Gastroesophageal sphincter (tissue), 4 donors: Measurements from ENCODE around the gene CAMSAP1. TPM values are rescaled to one million over a fixed set of nuclear protein-coding genes. Genes with fewer than 3 reads are reported as not detected.

Experiments
- ATAC-seq: fragments of 150-250 bp; one replicate; pipeline ENCODE4 v1.9.1; 2016; ENCODE audit warnings: mild to moderate bottlenecking, moderate library complexity
- H3K27ac ChIP-seq, 4 donors: fragments of 200-600 bp; sonication (generic) in 3 of 4; 1 replicate in 3 of 4; 2 replicates in 1 of 4; pipeline ENCODE4 v1.5.1; 2016 to 2019
- H3K27me3 ChIP-seq: fragments of 200-600 bp; sonication (generic); one replicate; pipeline ENCODE4 v1.5.1; 2019
- H3K36me3 ChIP-seq, 2 donors: fragments of 200-600 bp; sonication (generic); one replicate each; pipeline ENCODE4 v1.5.1; 2019; ENCODE audit warnings: control low read depth in 1 of 2
- H3K4me1 ChIP-seq, 3 donors: fragments of 200-600 bp; sonication (generic); 1 replicate in 2 of 3; 2 replicates in 1 of 3; pipeline ENCODE4 v1.5.1; 2016 to 2019; ENCODE audit warnings: control low read depth in 2 of 3
- H3K4me3 ChIP-seq, 2 donors: fragments of 200-600 bp; sonication (generic); one replicate each; pipeline ENCODE4 v1.5.1; 2019; ENCODE audit warnings: mild to moderate bottlenecking in 1 of 2, moderate library complexity in 1 of 2
- H3K9me3 ChIP-seq, 3 donors: fragments of 200-600 bp; sonication (generic); one replicate each; pipeline ENCODE4 v1.5.1; 2017 to 2019; ENCODE audit warnings: control low read depth in 2 of 3
- CTCF ChIP-seq, 4 experiments: fragments of 200-600 bp in 2 of 4; fragments of 450-650 bp in 2 of 4; sonication (generic) in 1 of 4; IDR thresholded peaks; one replicate each; pipeline ENCODE4 v1.5.1; 2017 to 2019; ENCODE audit warnings: antibody characterized with exemption in 4 of 4, mild to moderate bottlenecking in 2 of 4, moderate library complexity in 2 of 4
- EP300 ChIP-seq: sonication (generic); formaldehyde crosslinking; IDR thresholded peaks from one replicate; pipeline ENCODE4 v1.6.1; 2017; ENCODE audit warnings: antibody characterized with exemption, mild to moderate bottlenecking
- POLR2A ChIP-seq, 2 donors: fragments of 450-650 bp; IDR thresholded peaks; one replicate each; pipeline ENCODE4 v1.6.1; 2017; ENCODE audit warnings: antibody characterized with exemption in 2 of 2, mild to moderate bottlenecking in 2 of 2, moderate library complexity in 1 of 2
- POLR2AphosphoS5 ChIP-seq: sonication (generic); formaldehyde crosslinking; IDR thresholded peaks from one replicate; pipeline ENCODE4 v1.6.1; 2017; ENCODE audit warnings: antibody characterized with exemption
- WGBS, 2 donors: methylation state at CpG; one replicate each; pipeline ENCODE4 v1.1.5; 2018; ENCODE audit warnings: low coverage in 1 of 2; 5-methylcytosine and 5-hydroxymethylcytosine counted together
- total RNA-seq, 4 donors: library from RNA; depleted of rRNA; stranded (reverse); fragments of >200 nt; gene quantifications; one replicate each; pipeline ENCODE4 v1.1.0, GENCODE V29; 2016

The CAMSAP1 gene
- total RNA-seq, 4 donors from 2014 or later = 27.5 to 49.2 (median 28.2) TPM

GRCh38 chr9:135830496-135830895, 76.8 kb downstream of the CAMSAP1 start:
- Histone ChIP-seq H3K4me3 (no peak overlapping the region), H3K27me3 (no peaks in the 10 kb centered on the region), H3K4me1 (no peaks in the 10 kb centered on the region), H3K27ac (no peak overlapping the region), H3K9me3 (peaks cover 0 to 13% (median 0%) of the 10 kb centered on the region in 3 donors), H3K36me3 (peaks cover 0 to 43% of the 10 kb centered on the region in 2 donors)
- 88% methylated on average over 1 of the region's 1 CpG; no CpG with 5 or more reads in 1 of the 2 donors for WGBS, 2 donors
- no peak for ATAC-seq
- no peak for TF ChIP-seq POLR2A (IDR thresholded peaks at IDR 0.05)

- peaks cover 0 to 13% (median 0%) of the 10 kb centered on the region in 3 donors for H3K9me3 ChIP-seq
- no peak overlapping the region for H3K4me3 ChIP-seq
- no peaks in the 10 kb centered on the region for H3K27me3 ChIP-seq
- WGBS, 2 donors = 98 to 100% methylated on average over 4 to 5 of the region's 5 CpGs
- peaks cover 0 to 44% of the 10 kb centered on the region in 2 donors for H3K36me3 ChIP-seq
- no peak for TF ChIP-seq CTCF (IDR thresholded peaks at IDR 0.05)
- no peak overlapping the region for H3K27ac ChIP-seq
- H3K4me1 ChIP-seq = no peaks in the 10 kb centered on the region
- no peak for ATAC-seq
Measured at GRCh38 chr9:135828656-135829055, 78.7 kb downstream of the CAMSAP1 start.

- WGBS, 2 donors = 94% methylated on average over 3 of the region's 13 CpGs; no CpG with 5 or more reads in 1 of the 2 donors
- Histone ChIP-seq H3K27me3 (no peaks in the 10 kb centered on the region), H3K27ac (no peak overlapping the region), H3K36me3 (peaks cover 0 to 50% of the 10 kb centered on the region in 2 donors), H3K9me3 (peaks cover 0 to 13% (median 0%) of the 10 kb centered on the region in 3 donors), H3K4me3 (no peak overlapping the region), H3K4me1 (no peaks in the 10 kb centered on the region)
- no peak for ATAC-seq
- TF ChIP-seq EP300 = no peak
- no peak for TF ChIP-seq POLR2A (IDR thresholded peaks at IDR 0.05)
- no peak for TF ChIP-seq POLR2AphosphoS5
- no peak for TF ChIP-seq CTCF (IDR thresholded peaks at IDR 0.05)
Measured at GRCh38 chr9:135827866-135828580, 79.3 kb downstream of the CAMSAP1 start.

- Histone ChIP-seq H3K4me3 (no peak overlapping the region), H3K9me3 (peaks cover 0 to 13% (median 0%) of the 10 kb centered on the region in 3 donors), H3K27ac (no peak overlapping the region), H3K27me3 (no peaks in the 10 kb centered on the region), H3K4me1 (no peaks in the 10 kb centered on the region), H3K36me3 (peaks cover 0 to 57% of the 10 kb centered on the region in 2 donors)
- WGBS, 2 donors = 90 to 92% methylated on average over 4 to 12 of the region's 12 CpGs
- no peak for ATAC-seq
- TF ChIP-seq CTCF (IDR thresholded peaks at IDR 0.05) = no peak
Measured at GRCh38 chr9:135827301-135827700, 80.0 kb downstream of the CAMSAP1 start.

GRCh38 chr9:135826188-135826545, 81.2 kb downstream of the CAMSAP1 start:
- H3K27me3 ChIP-seq = no peaks in the 10 kb centered on the region
- peaks cover 0 to 69% of the 10 kb centered on the region in 2 donors for H3K36me3 ChIP-seq
- WGBS, 2 donors = 93 to 95% methylated on average over 6 to 7 of the region's 14 CpGs
- H3K4me1 ChIP-seq = no peaks in the 10 kb centered on the region
- H3K9me3 ChIP-seq = peaks cover 0 to 13% (median 0%) of the 10 kb centered on the region in 3 donors
- TF ChIP-seq EP300 (no peak), CTCF (IDR thresholded peaks at IDR 0.05) (no peak), POLR2A (IDR thresholded peaks at IDR 0.05) (no peak), POLR2AphosphoS5 (no peak)
- H3K27ac ChIP-seq = no peak overlapping the region
- H3K4me3 ChIP-seq = no peak overlapping the region
- ATAC-seq = no peak
